K562 (cell line): ENCODE data around the gene SNX10. TPM values are rescaled to one million over a fixed set of nuclear protein-coding genes. Genes with fewer than 3 reads are reported as not detected.
A peak's percentile ranks its signal among the peaks of the same experiment; 100 is the strongest.

Experiments
- polyA plus RNA-seq, 8 experiments: library from polyadenylated mRNA; depleted of rRNA in 4 of 8; stranded (reverse) in 5 of 8; unstranded in 3 of 8; fragments of >200 nt; fragmentation: Nextera tagmentation in 2 of 8; fragmentation: Illumina TruSeq in 1 of 8; extraction: Ambion mirVana in 2 of 8; extraction: Trizol in 1 of 8; gene quantifications; 2 replicates each; pipeline versions ENCODE4 v1.2.1 to v1.2.3, GENCODE V29; 2011 to 2014; ENCODE audit warnings: inconsistent platforms in 1 of 8, missing spikeins in 1 of 8
- total RNA-seq, 7 experiments: library from RNA; depleted of rRNA in 6 of 7; stranded (reverse); fragments of >200 nt in 6 of 7; fragmentation: Illumina TruSeq in 2 of 7; extraction: Trizol in 2 of 7; gene quantifications; 2 replicates each; pipeline versions ENCODE4 v1.2.1 to v1.2.3, GENCODE V29; 2011 to 2021; ENCODE audit warnings: low replicate concordance in 1 of 7
- TF ChIP-seq, protein P1 (sequence below), 2 experiments: fragments of 450-650 bp in 1 of 2; sonication (generic) in 1 of 2; formaldehyde crosslinking in 1 of 2; IDR thresholded peaks; 2 replicates each; pipeline versions ENCODE4 v1.7.1 to v1.9.0; 2016 to 2022; ENCODE audit warnings: inconsistent platforms in 1 of 2, mild to moderate bottlenecking in 1 of 2, missing genetic modification reagents in 1 of 2

The SNX10 gene
- total and polyA plus RNA-seq, 9 of the 15 experiments (the other 6 are each of a cell fraction or from before 2014, with no cell fraction given), result 6.9 to 16.5 (median 11.5) TPM

DNA sequence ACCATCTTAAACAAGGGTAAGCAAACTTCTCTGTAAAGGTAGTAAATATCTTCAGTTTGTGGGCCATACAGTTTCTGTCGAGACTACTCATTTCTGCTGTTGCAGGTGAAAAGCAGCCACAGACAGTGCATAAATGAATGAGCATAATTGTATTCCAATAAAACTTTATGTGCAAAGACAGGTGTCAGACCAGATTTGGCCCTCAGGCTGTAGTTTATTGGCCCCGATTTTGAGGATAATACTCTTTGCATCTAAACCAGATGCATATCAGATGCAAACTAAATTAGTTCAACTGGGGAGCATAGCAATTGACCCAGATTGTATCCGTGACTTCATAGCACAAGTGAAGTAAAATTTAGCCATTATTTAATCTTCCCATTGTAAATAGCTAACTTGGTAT lies 70.0 kb downstream of the SNX10 start (continued):
- TF ChIP-seq, protein P1, sequence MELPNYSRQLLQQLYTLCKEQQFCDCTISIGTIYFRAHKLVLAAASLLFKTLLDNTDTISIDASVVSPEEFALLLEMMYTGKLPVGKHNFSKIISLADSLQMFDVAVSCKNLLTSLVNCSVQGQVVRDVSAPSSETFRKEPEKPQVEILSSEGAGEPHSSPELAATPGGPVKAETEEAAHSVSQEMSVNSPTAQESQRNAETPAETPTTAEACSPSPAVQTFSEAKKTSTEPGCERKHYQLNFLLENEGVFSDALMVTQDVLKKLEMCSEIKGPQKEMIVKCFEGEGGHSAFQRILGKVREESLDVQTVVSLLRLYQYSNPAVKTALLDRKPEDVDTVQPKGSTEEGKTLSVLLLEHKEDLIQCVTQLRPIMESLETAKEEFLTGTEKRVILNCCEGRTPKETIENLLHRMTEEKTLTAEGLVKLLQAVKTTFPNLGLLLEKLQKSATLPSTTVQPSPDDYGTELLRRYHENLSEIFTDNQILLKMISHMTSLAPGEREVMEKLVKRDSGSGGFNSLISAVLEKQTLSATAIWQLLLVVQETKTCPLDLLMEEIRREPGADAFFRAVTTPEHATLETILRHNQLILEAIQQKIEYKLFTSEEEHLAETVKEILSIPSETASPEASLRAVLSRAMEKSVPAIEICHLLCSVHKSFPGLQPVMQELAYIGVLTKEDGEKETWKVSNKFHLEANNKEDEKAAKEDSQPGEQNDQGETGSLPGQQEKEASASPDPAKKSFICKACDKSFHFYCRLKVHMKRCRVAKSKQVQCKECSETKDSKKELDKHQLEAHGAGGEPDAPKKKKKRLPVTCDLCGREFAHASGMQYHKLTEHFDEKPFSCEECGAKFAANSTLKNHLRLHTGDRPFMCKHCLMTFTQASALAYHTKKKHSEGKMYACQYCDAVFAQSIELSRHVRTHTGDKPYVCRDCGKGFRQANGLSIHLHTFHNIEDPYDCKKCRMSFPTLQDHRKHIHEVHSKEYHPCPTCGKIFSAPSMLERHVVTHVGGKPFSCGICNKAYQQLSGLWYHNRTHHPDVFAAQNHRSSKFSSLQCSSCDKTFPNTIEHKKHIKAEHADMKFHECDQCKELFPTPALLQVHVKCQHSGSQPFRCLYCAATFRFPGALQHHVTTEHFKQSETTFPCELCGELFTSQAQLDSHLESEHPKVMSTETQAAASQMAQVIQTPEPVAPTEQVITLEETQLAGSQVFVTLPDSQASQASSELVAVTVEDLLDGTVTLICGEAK (IDR thresholded peaks at IDR 0.05), result peak; percentile 86
- TF ChIP-seq, protein P1 (CRISPR knock-in tag; IDR thresholded peaks at IDR 0.05), result peak; percentile 55; the same call in 1 of the 2 replicates
